ENCODE measurements around the gene FXYD1.

Gene FXYD1

DNA sequence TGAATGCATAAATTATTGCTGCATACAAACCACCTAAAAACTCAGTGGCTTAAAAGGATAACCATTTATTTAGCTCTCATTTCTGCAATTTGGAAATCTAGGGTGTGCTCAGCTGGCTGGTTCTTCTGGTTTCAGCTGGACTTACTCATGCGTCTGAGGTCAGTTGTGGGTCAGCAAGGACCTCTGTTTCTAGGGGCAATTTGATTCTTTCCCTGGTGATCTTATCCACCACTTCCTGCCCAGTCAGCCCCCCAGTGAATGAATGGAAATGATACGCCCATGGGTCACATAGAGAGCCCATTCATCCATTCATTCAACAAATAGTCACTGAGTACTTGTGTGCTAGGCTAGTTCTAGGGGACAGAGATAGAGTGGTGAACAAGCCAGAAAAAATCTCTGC is 25.8 kb downstream of the FXYD1 start:
- DNase-seq (ENCODE audit: insufficient read length, low spot score) (no peak), FAIRE-seq (no peak)
- no peak for TF ChIP-seq POLR2A (IDR thresholded peaks at IDR 0.05; ENCODE audit: low read depth, low read length)

DNA sequence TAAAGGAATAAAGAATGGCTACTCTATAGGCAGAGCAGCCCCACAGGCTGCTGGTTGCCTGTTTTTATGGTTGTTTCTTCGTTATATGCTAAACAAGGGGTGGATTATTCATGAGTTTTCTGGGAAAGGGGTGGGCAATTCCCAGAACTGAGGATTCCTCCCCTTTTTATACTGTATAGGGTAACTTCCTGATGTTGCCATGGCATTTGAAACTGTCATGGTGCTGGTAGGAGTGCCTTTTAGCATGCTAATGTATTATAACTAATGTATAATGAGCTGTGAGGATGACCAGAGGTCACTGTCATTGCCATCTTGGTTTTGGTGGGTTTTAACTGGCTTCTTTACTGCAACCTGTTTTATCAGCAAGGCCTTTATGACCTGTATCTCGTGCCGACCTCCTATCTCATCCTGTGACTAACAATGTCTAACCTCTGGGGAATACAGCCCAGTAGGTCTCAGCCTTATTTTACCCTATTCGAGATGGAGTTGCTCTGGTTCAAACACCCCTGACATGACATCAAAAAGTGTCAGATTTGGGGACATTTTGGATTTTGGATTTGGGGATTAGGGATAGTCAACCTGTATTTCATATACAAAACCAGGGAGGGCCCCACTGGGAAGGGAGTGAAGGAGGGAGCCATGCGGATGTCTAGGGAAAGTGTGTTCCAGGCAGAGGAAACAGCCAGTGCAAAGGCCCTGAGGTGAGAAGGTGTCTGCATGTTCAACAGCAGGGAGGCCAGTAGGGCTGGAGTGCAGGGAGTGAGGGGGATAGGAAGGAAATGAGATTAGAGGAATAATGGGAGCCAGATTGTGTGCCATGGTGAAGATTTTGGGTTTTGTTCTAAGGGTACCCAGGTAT is 26.8 kb downstream of the FXYD1 start:
- FAIRE-seq: no peak
- no peak for DNase-seq (ENCODE audit: insufficient read length, low spot score)
- no peak for TF ChIP-seq POLR2A (IDR thresholded peaks at IDR 0.05; ENCODE audit: low read depth, low read length)

DNA sequence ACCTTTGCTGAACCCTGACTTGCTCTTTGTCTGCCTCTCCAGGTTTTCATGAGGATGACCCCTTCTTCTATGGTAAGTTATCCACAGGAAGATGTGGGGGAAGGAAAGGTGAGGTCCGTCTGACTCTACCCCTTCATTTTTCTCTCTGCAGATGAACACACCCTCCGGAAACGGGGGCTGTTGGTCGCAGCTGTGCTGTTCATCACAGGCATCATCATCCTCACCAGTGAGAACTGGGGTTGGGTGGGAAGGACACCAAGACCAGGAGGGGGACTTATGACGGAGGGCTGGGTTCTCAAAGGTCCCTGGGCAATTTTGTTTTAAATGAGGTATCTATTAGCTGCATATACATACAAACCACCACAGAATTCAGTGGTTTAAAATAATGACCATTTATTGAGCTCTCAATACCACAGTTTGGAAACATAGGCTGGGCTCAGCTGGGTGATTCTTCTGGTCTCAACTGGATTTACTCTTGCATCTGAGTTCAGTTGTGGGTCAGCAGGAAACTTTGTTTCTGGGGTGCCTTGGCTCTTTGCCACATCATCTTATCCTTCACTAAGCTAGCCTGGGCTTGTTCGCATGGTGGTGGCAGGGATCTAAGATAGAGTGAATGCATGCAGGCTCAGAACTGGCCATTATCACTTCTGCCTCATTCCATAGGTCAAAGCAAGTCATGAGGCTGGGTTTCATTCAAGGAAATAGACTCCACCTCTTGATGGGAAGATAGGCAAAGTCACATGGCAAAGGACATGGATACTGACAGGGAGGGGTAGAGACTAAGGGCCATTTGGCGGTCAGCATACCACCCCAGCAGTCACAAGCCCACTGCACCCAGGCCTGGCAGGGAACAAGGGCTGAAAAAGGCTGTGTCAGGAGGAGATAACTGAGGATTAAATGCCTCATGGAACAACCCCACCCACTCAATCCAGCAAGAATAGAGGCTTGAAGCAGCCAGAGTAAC is 27.8 kb downstream of the FXYD1 start:
- no peak for DNase-seq (ENCODE audit: insufficient read length, low spot score)
- no peak for TF ChIP-seq POLR2A (IDR thresholded peaks at IDR 0.05; ENCODE audit: low read depth, low read length)
- FAIRE-seq: no peak

DNA sequence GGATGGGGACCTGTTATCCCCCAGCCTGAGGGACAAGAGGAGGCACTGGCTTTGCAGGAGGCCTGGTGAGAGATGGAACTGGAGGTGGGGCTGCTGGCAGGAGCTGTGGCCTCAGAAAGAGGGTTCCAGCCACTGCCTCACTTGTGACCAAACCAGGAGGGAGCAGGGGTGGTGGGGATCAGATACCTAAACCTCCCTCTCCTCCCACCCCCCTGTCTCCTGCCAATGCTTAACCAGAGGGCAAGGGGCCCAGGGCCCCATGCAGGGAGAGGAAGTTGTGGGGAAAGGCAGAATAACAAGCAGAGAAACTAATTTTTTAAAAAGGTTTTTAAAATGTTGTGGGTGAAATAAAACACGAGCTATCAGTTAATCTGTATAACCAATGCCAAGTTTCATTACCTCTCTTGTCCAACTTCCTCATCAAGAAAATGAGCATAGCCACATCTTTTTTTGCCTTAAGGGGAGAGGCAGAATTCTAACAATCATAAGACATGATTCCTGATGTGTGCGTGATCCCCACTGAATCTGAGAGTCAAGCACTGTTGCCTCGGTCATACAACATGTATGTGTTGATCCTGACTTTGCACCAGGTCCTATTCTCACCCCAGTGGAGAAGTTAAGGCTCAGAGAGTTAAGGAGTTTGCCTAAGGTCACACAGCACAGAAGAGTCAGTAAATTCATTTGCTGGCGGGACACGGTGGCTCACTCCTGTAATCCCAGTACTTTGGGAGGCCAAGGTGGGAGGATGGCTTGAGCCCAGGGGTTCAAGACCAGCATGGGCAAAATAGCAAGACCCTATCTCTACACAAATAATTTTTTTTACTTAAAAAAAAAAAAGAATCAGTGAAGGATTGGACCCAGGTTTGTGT is 28.9 kb downstream of the FXYD1 start:
- FAIRE-seq (no peak), DNase-seq (ENCODE audit: insufficient read length, low spot score) (no peak)
- no peak for TF ChIP-seq POLR2A (IDR thresholded peaks at IDR 0.05; ENCODE audit: low read depth, low read length)

DNA sequence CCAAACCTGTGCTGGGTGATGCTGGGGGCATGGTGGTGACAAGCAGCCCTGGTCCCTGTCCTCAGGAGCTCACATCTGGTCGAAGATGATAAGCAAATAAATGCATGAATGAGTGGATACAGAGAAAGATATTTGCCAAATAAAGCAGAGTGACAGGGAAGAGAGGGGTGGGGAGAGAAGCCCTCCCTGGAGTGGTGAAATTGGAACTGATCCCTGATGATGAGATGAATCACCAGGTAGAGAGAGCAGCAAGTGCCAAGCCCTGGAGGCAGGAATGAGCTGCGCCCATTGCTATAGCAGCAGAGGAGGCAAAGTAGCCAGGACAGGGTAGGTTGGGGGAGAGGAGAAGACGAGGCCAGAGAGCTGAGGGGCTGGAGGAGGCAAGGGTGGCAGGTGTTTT is 29.6 kb downstream of the FXYD1 start:
- no peak for TF ChIP-seq POLR2A (IDR thresholded peaks at IDR 0.05; ENCODE audit: low read depth, low read length)
- FAIRE-seq (no peak), DNase-seq (ENCODE audit: insufficient read length, low spot score) (no peak)

DNA sequence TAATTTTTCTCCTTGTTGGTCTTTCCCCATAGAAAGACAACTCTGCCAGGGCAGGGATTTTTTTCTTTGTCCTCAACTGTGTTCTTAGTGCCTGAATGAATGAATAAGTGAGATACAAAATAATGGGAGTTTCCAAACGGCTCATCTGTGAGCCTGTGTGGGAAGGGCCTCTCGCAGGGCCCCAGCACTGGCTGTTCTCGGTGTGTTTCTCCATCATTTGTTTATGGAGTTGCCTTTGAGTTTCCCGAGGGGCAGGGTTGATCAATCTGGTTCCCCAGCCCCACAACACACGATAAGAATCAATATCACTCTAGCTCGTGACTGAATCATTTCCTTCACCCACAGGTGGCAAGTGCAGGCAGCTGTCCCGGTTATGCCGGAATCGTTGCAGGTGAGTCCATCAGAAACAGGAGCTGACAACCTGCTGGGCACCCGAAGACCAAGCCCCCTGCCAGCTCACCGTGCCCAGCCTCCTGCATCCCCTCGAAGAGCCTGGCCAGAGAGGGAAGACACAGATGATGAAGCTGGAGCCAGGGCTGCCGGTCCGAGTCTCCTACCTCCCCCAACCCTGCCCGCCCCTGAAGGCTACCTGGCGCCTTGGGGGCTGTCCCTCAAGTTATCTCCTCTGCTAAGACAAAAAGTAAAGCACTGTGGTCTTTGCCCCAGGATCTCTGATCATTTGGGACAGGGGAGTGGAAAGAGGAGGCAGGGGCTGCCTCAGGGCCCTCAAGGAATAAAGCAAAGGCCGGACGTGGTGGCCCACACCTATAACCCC is 30.8 kb downstream of the FXYD1 start:
- FAIRE-seq (no peak), DNase-seq (ENCODE audit: insufficient read length, low spot score) (no peak)
- no peak for TF ChIP-seq POLR2A (IDR thresholded peaks at IDR 0.05; ENCODE audit: low read depth, low read length)

DNA sequence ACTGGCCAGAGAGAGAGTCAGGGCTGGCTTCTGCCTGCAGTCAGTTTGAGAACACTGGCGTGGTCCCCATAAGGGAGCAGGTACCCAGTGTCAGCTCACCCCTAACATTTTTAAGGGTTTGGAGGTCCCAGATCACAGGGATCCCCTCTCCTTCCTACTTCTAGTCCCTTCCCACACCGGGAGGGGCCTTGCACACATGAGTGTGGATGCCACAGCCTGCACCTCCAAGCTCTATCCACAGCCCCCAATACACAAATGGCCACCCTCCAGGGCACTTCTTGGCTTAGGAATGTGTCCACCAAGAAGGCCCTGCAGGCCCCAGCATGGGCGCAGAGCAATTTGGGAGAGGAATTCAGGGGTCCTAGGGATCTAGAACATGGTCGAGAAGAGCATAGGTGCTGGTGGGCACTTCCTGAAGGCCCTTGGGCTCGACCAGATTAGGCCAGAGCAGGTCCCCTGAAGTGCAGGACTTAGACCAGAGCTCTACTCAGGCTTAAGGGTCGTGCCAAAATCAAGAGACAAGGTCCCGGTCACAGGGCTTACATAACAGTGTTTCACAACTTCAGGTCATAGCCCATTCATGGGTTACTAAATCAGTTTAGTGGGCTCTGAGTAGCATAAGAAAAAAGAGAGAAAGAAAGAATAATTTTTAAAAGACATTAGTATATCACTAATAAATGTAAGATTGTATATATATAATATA is 31.9 kb downstream of the FXYD1 start:
- no peak for TF ChIP-seq POLR2A (IDR thresholded peaks at IDR 0.05; ENCODE audit: low read depth, low read length)
- DNase-seq (ENCODE audit: insufficient read length, low spot score): no peak
- no peak for FAIRE-seq

DNA sequence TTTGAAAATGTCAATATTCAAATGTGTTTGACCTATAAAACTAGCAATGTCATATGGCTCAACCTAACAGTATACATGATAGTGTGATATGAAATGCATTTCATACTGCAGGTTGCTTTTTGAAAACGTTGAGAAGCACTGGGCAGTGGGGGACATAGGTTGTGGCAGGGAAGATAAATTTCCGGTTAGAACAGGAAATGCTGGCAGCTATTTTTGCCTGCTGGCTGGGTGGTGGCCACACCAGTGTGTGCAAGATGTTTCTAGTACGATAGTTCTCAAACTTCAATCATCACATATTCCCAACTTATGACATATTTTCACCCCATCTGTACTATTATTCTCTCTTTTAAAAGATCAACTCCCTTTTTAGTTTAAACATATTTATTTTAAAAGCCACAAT is 33.1 kb downstream of the FXYD1 start:
- FAIRE-seq (no peak), DNase-seq (ENCODE audit: insufficient read length, low spot score) (no peak)
- no peak for TF ChIP-seq POLR2A (IDR thresholded peaks at IDR 0.05; ENCODE audit: low read depth, low read length)

DNA sequence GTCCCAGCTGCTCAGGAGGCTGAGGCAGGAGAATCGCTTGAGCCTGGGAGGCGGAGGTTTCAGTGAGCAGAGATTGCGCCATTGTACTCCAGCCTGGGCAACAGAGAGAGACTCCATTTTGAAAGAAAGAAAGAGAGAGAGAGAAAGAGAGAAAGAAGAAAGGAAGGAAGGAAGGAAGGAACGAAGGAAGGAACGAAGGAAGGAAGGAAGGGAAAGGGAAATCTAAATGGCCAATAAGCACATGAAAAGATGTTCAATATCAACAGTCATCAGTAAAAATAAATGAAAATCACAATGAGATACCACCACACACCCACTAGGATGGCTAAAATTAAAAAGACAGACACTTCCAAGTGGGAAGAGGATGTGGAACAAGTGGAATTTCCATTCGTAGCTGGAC is 35.6 kb downstream of the FXYD1 start:
- TF ChIP-seq POLR2A (IDR thresholded peaks at IDR 0.05; ENCODE audit: low read depth, low read length): no peak
- FAIRE-seq (no peak), DNase-seq (ENCODE audit: insufficient read length, low spot score) (no peak)

DNA sequence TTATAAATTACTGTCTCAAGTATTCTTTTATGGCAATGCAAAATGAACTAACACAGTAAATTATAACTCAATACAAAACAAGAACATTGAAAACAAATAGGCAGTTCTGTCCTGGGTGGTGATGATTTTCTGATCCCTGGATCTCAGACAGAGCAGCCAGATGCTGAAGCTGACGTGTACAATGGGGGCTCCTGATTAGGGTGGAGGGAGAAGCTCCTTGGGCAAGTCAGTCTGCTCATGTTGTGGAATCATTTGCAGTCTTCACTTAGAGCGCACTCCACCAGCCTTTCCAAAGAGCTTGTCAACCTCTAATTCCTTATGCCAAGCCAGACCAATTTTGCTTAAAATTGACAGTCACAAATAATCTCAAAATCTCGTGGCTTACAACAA is 37.6 kb downstream of the FXYD1 start:
- no peak for FAIRE-seq
- no peak for TF ChIP-seq POLR2A (IDR thresholded peaks at IDR 0.05; ENCODE audit: low read depth, low read length)
- no peak for DNase-seq (ENCODE audit: insufficient read length, low spot score)

DNA sequence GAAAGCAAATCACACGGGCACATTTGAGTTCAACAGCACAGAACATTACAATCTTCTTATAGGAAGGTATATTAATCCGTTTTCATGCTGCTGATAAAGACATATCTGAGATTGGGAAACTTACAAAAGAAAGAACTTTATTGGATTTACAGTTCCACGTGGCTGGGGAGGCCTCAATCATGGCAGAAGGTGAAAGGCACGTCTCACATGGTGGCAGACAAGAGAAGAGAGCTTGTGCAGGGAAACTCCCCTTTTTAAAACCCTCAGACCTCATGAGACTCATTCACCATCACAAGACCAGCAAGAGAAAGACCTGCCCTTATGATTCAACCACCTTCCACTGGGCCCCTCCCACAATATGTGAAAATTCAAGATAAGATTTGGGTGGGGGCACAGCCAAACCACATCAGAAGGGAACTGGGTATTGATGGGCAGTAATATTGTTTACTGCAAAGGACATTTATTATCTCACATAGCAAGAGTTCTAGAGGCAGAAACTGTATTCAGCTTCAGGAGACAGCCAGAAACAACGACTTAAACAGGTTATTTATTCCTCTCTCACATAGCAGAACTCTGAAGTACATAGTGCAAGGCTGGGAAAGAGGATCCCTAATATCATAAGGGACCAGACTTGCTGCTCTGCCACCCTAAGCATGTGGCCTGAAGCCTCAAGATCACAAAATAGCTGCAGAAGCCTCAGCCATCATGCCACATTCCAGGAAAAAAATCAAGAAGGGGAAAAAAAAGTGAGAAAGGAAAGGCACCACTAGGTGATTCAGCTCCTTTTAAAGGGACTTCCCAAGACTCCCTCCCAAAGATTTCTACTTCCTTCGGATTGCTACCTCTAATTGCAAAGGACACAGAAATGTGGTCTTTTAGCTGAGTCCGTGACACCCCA is 39.0 kb downstream of the FXYD1 start:
- DNase-seq (ENCODE audit: insufficient read length, low spot score) (no peak), FAIRE-seq (no peak)
- TF ChIP-seq POLR2A (IDR thresholded peaks at IDR 0.05; ENCODE audit: low read depth, low read length): no peak

Measured in H54 (cell line).